HepG2 (cell line): Measurements from ENCODE around the gene TJP1.

Source experiments
- CHD4 ChIP-seq: fragments of 200-600 bp; sonication (generic); IDR thresholded peaks from 2 replicates; pipeline ENCODE4 v1.7.0; 2017; ENCODE audit warnings: mild to moderate bottlenecking, low read length, borderline replicate concordance
- CTCF ChIP-seq: sonication (generic); formaldehyde crosslinking; IDR thresholded peaks from 2 replicates; pipeline ENCODE4 v1.5.0; 2020; ENCODE audit warnings: mild to moderate bottlenecking, missing genetic modification reagents, moderate library complexity
- ESRRA ChIP-seq: sonication (generic); formaldehyde crosslinking; IDR thresholded peaks from 2 replicates; pipeline ENCODE4 v1.5.1; 2020; ENCODE audit warnings: mild to moderate bottlenecking, low read depth, missing genetic modification reagents
- FOXJ3 ChIP-seq: sonication (generic); formaldehyde crosslinking; IDR thresholded peaks from 2 replicates; pipeline ENCODE4 v1.4.0; 2020; ENCODE audit warnings: missing genetic modification reagents, mild to moderate bottlenecking, borderline replicate concordance
- MTA1 ChIP-seq: sonication (generic); formaldehyde crosslinking; IDR thresholded peaks from 2 replicates; pipeline ENCODE4 v1.4.0; 2020; ENCODE audit warnings: missing genetic modification reagents, mild to moderate bottlenecking, borderline replicate concordance
- ZBTB4 ChIP-seq: sonication (generic); formaldehyde crosslinking; IDR thresholded peaks from 2 replicates; pipeline ENCODE4 v1.4.0; 2020; ENCODE audit warnings: missing genetic modification reagents, mild to moderate bottlenecking, borderline replicate concordance
- ZNF292 ChIP-seq: sonication (generic); formaldehyde crosslinking; IDR thresholded peaks from 2 replicates; pipeline ENCODE4 v1.8.1; 2022; ENCODE audit warnings: mild to moderate bottlenecking, low read depth, missing genetic modification reagents, borderline replicate concordance
- ZNF326 ChIP-seq: sonication (generic); formaldehyde crosslinking; IDR thresholded peaks from 2 replicates; pipeline ENCODE4 v1.4.0; 2020; ENCODE audit warnings: missing genetic modification reagents, borderline replicate concordance

- TF ChIP-seq ZBTB4 (no peak), CHD4 (no peak), FOXJ3 (CRISPR knock-in tag) (no peak), ZNF292 (CRISPR knock-in tag) (no peak), MTA1 (CRISPR knock-in tag) (no peak), ESRRA (no peak), ZNF326 (CRISPR knock-in tag) (no peak), CTCF (CRISPR knock-in tag) (no peak)
Measured at GRCh38 chr15:29819979-29820378, 2.3 kb downstream of the TJP1 start.
